ENCODE results near the gene OPRM1. TPM values are rescaled to one million over a fixed set of nuclear protein-coding genes. Genes with fewer than 3 reads are reported as not detected.
A peak's percentile ranks its signal among the peaks of the same experiment; 100 is the strongest.

The OPRM1 gene
- total RNA-seq, 1 donor from 2014 or later, result not detected

- FAIRE-seq, result no peak
- Mint-ChIP-seq H3K27ac (ENCODE audit: unreplicated experiment) (no peak overlapping the region), H3K36me3 (ENCODE audit: low read depth, unreplicated experiment) (no peaks in the 10 kb centered on the region), H3K4me1 (ENCODE audit: low read depth, unreplicated experiment) (peaks cover under 1% of the 10 kb centered on the region), H3K27me3 (ENCODE audit: low read depth, unreplicated experiment) (no peaks in the 10 kb centered on the region), H3K9me3 (ENCODE audit: unreplicated experiment) (no peaks in the 10 kb centered on the region), H3K4me3 (ENCODE audit: unreplicated experiment) (no peak overlapping the region)
- no peaks in the 10 kb centered on the region for H3K9me3 ChIP-seq (ENCODE audit: insufficient read depth, low read depth, low read length)
- DNase-seq (ENCODE audit: low read depth), result no peak
- H3K4me1 ChIP-seq (ENCODE audit: insufficient read depth, low read length), result no peaks in the 10 kb centered on the region
- no peaks in the 10 kb centered on the region for H3K27me3 ChIP-seq (ENCODE audit: insufficient read depth, low read length)
- H3K79me2 ChIP-seq (ENCODE audit: insufficient read depth, low read length), result no peaks in the 10 kb centered on the region
- no peaks in the 10 kb centered on the region for H4K20me1 ChIP-seq (ENCODE audit: insufficient read depth, low read length)
- H2AFZ ChIP-seq (ENCODE audit: low read depth, low read length), result no peak overlapping the region
- no peak overlapping the region for H3K9ac ChIP-seq (ENCODE audit: low read length)
- no peak for TF ChIP-seq CTCF (IDR thresholded peaks at IDR 0.05; ENCODE audit: insufficient read depth, low read depth, low read length)
- no peak for TF ChIP-seq EZH2 (IDR thresholded peaks at IDR 0.05; ENCODE audit: insufficient read depth, low read length)
- H3K36me3 ChIP-seq (ENCODE audit: insufficient read depth, low read length), result no peaks in the 10 kb centered on the region
- no peak overlapping the region for H3K4me2 ChIP-seq (ENCODE audit: low read length)
- no peak overlapping the region for H3K27ac ChIP-seq (ENCODE audit: low read depth, low read length)
- no peak overlapping the region for H3K4me3 ChIP-seq (ENCODE audit: insufficient read depth, low read depth, low read length)
These were observed 95.6 kb downstream of the OPRM1 start for GRCh38 chr6:154134471-154135147.

GRCh38 chr6:154138793-154139192 is 99.8 kb downstream of the OPRM1 start:
- Mint-ChIP-seq H3K36me3 (ENCODE audit: low read depth, unreplicated experiment) (no peaks in the 10 kb centered on the region), H3K4me1 (ENCODE audit: low read depth, unreplicated experiment) (peaks cover 3% of the 10 kb centered on the region), H3K9me3 (ENCODE audit: unreplicated experiment) (no peaks in the 10 kb centered on the region), H3K27ac (ENCODE audit: unreplicated experiment) (no peak overlapping the region), H3K27me3 (ENCODE audit: low read depth, unreplicated experiment) (peaks cover 6% of the 10 kb centered on the region), H3K4me3 (ENCODE audit: unreplicated experiment) (no peak overlapping the region)
- H3K4me3 ChIP-seq (ENCODE audit: insufficient read depth, low read depth, low read length), result no peak overlapping the region
- no peaks in the 10 kb centered on the region for H4K20me1 ChIP-seq (ENCODE audit: insufficient read depth, low read length)
- H3K27ac ChIP-seq (ENCODE audit: low read depth, low read length), result no peak overlapping the region
- TF ChIP-seq EZH2 (IDR thresholded peaks at IDR 0.05; ENCODE audit: insufficient read depth, low read length), result no peak
- TF ChIP-seq CTCF (IDR thresholded peaks at IDR 0.05; ENCODE audit: insufficient read depth, low read depth, low read length), result no peak
- no peaks in the 10 kb centered on the region for H3K4me1 ChIP-seq (ENCODE audit: insufficient read depth, low read length)
- H3K79me2 ChIP-seq (ENCODE audit: insufficient read depth, low read length), result no peaks in the 10 kb centered on the region
- H3K4me2 ChIP-seq (ENCODE audit: low read length), result no peak overlapping the region
- H2AFZ ChIP-seq (ENCODE audit: low read depth, low read length), result no peak overlapping the region
- H3K27me3 ChIP-seq (ENCODE audit: insufficient read depth, low read length), result no peaks in the 10 kb centered on the region
- DNase-seq (ENCODE audit: low read depth) (no peak), FAIRE-seq (no peak)
- H3K36me3 ChIP-seq (ENCODE audit: insufficient read depth, low read length), result no peaks in the 10 kb centered on the region
- no peaks in the 10 kb centered on the region for H3K9me3 ChIP-seq (ENCODE audit: insufficient read depth, low read depth, low read length)
- H3K9ac ChIP-seq (ENCODE audit: low read length), result no peak overlapping the region

- Mint-ChIP-seq H3K4me3 (ENCODE audit: unreplicated experiment) (no peak overlapping the region), H3K9me3 (ENCODE audit: unreplicated experiment) (no peaks in the 10 kb centered on the region), H3K27me3 (ENCODE audit: low read depth, unreplicated experiment) (peaks cover 6% of the 10 kb centered on the region), H3K36me3 (ENCODE audit: low read depth, unreplicated experiment) (no peaks in the 10 kb centered on the region), H3K27ac (ENCODE audit: unreplicated experiment) (no peak overlapping the region), H3K4me1 (ENCODE audit: low read depth, unreplicated experiment) (peaks cover 3% of the 10 kb centered on the region)
- no peak overlapping the region for H2AFZ ChIP-seq (ENCODE audit: low read depth, low read length)
- DNase-seq (ENCODE audit: low read depth) (peak; percentile 22), FAIRE-seq (no peak)
- H3K36me3 ChIP-seq (ENCODE audit: insufficient read depth, low read length), result no peaks in the 10 kb centered on the region
- no peaks in the 10 kb centered on the region for H3K9me3 ChIP-seq (ENCODE audit: insufficient read depth, low read depth, low read length)
- H4K20me1 ChIP-seq (ENCODE audit: insufficient read depth, low read length), result no peaks in the 10 kb centered on the region
- H3K4me2 ChIP-seq (ENCODE audit: low read length), result no peak overlapping the region
- no peak overlapping the region for H3K27ac ChIP-seq (ENCODE audit: low read depth, low read length)
- no peaks in the 10 kb centered on the region for H3K4me1 ChIP-seq (ENCODE audit: insufficient read depth, low read length)
- TF ChIP-seq EZH2 (IDR thresholded peaks at IDR 0.05; ENCODE audit: insufficient read depth, low read length) (no peak), CTCF (IDR thresholded peaks at IDR 0.05; ENCODE audit: insufficient read depth, low read depth, low read length) (no peak)
- no peak overlapping the region for H3K9ac ChIP-seq (ENCODE audit: low read length)
- no peaks in the 10 kb centered on the region for H3K27me3 ChIP-seq (ENCODE audit: insufficient read depth, low read length)
- no peak overlapping the region for H3K4me3 ChIP-seq (ENCODE audit: insufficient read depth, low read depth, low read length)
- no peaks in the 10 kb centered on the region for H3K79me2 ChIP-seq (ENCODE audit: insufficient read depth, low read length)
These were observed 100.9 kb downstream of the OPRM1 start for GRCh38 chr6:154139892-154140291.
